Measurements from ENCODE around the gene PHF12.

Gene PHF12

DNA sequence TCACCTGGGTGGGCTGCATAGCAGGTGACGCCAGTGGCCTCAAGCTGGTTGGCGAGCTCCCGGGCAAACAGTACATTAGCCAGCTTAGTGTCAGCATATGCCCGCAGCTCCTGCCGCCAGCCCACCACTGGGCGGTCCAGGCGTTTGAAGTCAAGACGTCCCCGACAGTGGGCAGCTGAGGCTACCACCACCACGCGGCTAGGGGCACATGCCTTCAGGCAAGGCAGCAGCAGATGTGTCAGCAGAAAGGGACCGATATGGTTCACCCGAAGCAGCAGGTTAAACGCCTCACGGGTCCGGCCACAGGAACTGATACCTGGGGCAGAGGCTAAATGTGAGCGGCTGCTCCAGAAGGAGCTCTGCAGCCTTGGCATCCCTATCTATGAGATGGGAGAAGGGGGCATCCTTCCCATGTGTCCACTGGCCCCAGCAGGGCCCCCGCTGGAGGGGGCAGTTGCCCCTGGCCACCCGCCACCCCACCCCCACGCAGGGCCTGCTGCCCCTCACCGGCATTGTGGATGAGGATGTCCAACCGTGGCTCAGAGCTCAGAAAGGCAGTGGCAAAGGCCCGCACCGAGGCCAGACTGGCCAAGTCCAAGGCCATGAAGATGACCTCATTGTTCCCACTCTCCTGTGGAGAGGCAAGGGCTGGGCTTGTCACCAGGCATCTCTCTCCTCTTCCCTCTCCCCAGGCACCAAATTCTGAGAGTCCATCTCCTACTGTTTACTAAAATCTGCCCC lies 50.2 kb downstream of the PHF12 start:
- no peak for DNase-seq

GRCh38 chr17:28899212-28899815 lies 52.0 kb downstream of the PHF12 start:
- DNase-seq, result no peak

GRCh38 chr17:28898527-28898955 lies 52.8 kb downstream of the PHF12 start:
- no peak for DNase-seq

- peak; percentile 15 to 48 for DNase-seq
Observed at GRCh38 chr17:28897769-28898526, 53.4 kb downstream of the PHF12 start.

DNA sequence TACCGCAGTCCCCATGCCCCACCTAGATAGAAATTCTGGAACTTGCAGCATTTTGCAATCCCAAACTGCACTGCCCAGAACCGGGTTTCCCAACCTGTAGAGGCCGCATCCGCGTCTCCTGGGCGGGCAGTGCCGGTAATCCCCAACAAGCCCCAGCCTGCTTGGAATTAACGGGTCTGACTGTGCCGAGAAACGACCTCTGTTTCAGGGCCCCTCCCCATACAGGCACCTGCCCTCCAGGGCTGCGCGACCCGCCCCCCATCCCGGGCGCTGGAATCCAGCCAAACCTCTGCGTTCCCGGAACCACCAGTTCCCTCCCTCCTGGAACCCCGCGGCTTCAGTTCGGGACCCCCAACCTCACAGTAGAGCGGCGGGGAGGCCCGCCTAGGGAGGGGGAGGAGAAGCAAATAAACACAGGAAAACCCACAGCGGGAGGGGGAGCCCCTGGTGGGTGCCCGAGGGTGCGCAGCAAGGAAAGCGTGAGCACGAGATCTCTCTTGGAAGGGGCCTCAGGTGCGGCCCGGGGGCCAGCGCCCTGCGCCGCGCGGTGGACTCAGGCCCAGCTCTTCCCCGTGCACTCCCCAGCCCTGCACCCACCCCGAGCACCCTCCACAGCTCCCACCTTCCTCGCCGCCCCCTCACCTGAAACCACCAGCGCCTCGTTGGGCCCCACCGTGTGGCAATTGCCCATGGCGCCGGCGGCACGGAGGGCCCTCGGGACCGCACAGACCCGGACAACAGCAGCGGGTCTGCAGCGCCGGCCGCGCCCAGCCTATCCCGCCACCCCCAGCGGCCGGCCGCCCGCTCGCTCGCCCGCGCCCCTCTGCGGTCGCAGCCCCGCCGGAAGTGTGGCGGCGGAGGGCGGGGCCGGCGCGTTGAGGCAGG lies 54.2 kb downstream of the PHF12 start, which contains the start of gene FLOT2:
TSS of gene FLOT2 (minus strand) at position 850 of the 885 bp plus-strand sequence. CDS start at position 691, 159 bp downstream.
- peak; percentile 68 to 70 for DNase-seq

GRCh38 chr17:28896491-28896883 lies 54.8 kb downstream of the PHF12 start:
- DNase-seq, result no peak

DNA sequence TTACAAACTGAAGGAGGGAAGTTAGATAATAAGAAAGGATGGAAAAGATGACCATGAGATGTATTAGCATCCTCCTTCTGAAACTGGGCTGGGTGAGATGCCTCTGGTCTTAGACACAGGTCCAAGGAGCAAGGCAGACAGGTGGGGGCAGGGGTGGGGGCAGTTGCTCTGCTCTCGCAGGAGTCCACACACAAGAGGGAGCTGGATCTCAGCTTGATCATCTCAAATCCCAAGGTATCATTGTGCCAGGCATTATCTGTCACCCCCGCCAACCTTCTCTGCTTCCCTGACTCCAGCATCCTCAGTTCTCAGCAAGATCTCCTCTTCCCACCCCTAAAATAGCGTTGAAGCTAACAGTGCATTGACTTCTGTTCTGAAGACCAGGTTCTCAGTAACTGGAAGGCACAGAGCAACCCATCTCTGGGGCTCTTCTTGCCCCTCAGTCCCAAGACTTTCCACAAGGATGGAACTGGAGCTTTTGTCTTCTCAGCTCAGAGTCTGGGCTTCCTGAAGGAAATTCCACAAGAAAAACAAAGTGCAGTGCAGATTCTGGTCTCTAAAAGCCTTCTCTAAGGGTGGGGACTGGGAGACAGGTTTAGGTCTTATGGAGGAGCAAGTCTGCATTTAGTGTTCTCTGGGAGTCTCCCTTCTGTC lies 55.4 kb downstream of the PHF12 start:
- DNase-seq, result no peak

DNA sequence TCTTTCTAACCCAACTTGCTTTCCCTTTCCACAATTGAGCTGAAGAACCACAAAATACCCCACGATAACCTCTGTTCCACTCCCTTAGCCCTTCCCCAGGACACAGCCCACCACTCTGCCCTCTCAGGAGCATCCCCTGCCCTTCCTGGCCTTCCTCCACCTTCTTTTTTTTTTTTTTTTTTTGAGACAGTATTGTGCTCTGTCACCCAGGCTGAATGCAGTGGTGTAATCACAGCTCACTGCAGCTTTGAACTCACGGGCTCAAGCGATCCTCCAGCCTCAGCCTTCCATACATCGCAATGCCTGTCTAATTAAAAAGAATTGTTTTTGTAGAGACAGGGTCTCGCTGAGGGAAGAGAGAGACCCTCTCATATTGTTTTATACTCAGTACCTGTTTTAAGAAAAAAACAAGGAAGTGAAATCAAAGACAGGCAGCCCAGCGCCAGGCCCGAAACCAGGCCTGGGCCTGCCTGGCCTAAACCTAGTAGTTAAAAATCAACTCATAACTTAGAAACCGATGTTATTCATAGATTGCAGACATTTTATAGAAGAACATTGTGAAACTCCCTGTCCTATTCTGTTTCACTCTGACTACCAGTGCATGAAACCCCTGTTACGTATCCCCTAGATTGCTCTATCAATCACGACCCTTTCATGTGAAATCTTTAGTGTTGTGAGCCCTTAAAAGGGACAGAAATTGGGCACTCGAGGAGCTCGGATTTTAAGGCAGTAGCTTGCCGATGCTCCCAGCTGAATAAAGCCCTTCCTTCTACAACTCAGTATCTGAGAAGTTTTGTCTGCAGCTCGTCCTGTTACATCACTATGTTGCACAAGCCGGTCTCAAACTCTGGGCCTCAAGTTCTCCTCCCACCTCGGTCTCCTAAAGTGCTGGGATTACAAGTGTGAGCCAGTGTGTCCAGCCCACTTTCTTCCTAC lies 57.8 kb downstream of the PHF12 start:
- DNase-seq, result peak; percentile 19 to 37

DNA sequence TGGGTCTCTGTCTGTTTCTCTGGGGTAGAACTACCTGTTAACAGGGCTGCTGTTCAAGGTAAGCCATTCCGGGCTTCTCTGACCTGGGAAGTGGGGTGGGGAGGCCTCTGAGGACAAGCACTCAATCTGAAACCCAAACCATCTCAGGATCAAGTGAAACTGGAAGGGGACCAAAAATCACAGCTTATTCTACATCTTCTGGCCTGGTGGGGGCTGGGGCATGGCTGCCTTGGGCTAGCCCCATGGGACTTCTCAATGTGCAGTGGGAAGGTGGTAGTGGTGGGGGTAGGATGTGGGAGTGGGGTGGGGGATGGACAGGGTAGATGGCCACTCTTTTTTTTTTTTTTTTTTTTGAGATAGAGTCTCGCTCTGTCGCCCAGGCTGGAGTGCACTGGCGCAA lies 59.3 kb downstream of the PHF12 start:
- no peak for DNase-seq

- no peak for DNase-seq
Observed at GRCh38 chr17:28891201-28891600, 60.1 kb downstream of the PHF12 start.

DNA sequence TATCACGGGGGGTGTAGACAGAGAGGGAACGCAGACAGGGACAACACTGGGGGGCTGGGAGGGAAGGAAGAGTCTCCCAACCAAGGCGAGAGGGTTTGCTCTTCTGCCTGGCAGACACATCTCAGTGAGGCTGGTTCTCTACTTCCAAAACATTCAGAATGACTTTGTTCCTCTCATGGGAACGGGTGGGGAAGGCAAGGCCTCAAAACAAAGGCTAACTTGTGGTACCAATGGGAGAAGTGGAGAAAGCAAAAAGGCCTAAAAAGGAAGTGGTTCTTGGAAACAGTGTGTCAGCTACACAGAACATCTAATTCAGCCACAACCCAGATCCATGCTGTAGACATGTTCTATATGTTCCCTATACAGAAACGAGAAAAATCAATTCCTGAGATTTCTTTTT lies 61.3 kb downstream of the PHF12 start:
- no peak for DNase-seq

- DNase-seq, result no peak
Observed at GRCh38 chr17:28888832-28889231, 62.5 kb downstream of the PHF12 start.

DNA sequence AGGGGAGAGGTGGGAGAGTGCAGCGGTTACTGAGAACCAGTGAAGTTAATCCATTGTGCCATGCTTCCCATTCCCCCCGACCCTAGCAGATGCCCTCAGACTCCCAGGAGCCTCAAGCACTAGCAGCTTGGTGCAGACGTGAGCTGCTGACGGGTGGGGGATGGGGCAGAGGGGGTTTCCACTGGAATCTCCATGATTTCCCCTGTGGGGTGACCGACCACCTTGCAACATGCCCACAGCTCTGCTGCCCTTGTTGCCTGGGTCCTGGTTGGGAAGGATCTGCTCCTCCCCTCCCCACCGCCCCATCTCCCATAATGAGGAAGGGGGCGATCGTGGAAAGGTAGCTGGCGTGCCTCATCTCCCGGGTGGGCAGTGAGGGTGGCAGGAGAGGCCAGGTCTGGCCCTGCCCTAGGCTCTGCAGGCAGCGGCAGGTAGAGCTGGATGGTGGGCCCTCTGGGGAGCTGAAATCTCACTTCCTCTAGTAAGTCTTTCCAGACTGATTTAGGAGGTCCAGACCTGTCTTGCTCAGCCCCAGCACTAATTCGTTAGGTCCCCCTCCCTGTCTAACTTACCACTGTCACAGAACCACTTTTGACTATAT lies 63.3 kb downstream of the PHF12 start:
- no peak for DNase-seq

DNA sequence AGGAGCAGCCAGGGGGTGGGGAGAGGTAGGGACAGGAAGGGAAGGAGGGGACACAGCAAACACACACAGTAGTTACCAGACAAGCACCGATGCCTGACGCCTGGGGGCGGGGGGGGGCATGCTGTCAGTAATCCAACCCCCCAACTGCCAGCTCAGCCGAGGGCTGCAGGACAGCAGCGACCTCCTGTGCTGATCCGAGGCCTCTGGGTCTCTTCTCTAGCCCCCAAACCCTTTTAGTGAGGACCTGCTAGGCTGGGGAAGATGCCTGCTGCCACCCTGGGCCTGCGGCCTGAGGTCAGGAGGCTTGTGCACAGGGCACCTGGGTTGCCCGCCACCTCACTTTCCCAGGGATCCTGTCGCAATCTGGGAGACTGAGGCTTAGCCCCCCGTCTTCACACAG lies 65.4 kb downstream of the PHF12 start:
- no peak for DNase-seq

DNA sequence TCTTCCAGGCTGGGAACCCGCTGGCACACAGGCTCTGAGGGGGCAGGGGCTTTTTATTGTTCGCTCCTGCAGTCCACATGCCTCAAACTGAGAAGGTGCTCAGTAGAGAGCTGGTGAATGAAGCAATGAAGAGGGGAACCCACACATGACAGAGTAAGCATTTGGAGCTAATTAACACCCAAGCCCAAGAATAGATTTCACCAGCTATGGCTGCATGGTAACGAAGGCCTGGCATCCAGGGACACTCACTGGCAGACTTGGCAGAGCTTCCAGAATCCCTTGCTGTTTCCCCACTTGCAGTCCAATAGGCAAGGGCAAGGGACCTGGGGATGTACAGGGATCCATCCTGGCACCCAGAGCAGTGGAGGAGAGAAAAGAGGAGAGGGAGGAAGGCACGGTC lies 66.0 kb downstream of the PHF12 start:
- DNase-seq, result no peak

DNA sequence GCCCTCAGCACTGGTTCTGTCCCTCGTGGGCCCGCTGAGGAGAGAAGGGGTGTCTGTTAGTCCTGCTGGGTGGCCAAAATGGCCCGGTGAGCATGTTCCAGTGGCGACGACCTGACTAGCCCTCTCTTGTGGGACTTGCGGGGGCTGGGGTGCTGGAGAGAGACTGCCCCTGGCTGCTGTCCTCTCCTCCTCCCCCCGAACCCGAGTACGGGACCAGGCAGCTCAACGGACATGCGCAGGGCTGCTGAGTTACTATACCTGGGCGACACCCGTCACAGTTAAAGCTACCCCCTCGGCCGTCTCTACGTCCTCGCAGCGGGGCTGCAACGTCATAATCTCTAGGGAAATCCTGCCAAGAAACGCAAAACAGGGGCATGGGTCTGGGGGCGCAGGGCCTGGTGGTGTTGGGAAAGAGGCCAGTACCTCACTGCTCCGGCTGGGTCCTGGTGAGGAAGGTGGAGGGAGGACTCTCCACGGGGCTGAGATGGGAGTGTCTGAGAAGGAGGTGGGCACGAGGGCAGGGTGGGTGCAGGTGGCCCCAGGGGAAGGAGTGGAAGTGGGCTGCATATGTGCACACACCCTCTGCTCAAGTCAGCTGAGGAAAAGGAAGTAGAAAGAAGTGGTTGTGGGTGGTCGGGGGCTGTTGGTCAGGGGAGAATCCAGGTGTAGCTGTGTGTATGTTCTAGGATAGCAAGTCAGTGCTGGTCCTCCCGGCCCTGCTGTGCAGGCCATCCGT lies 67.2 kb downstream of the PHF12 start:
- no peak for DNase-seq

DNA sequence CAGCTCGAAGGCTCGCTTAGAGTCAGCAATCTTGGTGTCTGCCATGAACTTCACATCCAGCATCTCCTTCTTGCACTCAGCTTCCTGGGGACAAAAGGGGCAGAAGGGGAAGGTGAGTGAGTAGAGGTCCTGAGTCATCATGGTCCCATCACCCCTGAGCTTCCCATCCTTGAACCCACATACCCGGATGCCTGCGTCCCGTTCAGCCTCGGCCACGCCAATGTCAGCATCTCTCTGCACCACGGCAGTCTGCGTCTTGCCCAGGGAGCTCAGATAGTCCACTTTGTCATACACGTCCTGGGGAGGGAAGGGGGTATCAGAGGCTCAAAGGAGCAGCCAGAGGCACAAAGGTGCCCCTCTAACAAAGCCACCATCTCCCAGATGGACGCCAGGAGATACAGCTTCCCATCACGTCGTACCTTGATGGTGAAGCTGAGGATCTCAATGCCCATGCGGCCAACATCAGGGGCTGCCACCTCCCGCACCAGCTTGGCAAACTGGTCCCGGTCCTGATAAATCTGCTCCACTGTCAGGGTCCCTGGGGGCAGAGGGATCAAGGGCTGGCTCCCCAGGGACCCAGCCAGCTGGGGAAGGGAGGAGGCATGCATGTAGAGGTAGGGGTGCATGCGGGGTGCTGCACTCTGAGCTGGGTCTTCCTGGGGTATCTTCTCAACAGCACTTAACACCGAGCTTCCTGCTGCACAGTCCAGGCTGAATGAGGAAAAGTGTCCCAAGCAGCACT lies 69.0 kb downstream of the PHF12 start:
- DNase-seq, result no peak

- DNase-seq, result no peak
Observed at GRCh38 chr17:28881533-28882056, 69.7 kb downstream of the PHF12 start.

DNA sequence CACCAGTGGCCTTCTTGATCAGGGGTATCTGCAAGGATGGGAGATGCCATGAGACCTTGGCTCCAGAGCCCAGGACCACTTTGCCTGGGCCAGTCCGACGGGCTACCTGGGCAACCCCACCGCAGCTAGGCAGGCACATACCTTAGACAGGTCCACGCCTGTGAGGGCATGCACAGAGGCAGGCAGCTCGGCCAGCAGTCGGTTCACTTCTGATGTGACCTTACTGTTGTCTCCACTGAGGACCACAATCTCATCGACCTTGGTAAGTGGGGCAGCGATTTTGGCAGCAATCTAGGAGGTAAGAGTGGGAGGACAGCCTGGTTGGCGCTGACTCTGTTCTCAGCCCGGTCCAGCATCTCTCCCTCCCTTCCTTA lies 70.8 kb downstream of the PHF12 start:
- DNase-seq, result no peak
